Suprapubic skin (tissue), 4 donors: ENCODE measurements around the gene KMT2C. TPM values are rescaled to one million over a fixed set of nuclear protein-coding genes. Genes with fewer than 3 reads are reported as not detected.
"Not testable (repeated sequence)": the region's sequence is repeated elsewhere in the genome, so short reads cannot be mapped to it uniquely, and the experiment has no call there.

Experiments
- DNase-seq, 2 donors: peaks; one replicate each; pipeline ENCODE4 v3.0.0-alpha.2; 2019; ENCODE audit warnings: low spot score in 2 of 2
- H3K27ac ChIP-seq: fragments of 200-600 bp; sonication (generic); one replicate; pipeline ENCODE4 v1.5.1; 2019
- H3K27me3 ChIP-seq: fragments of 200-600 bp; sonication (generic); one replicate; pipeline ENCODE4 v1.5.1; 2019
- H3K36me3 ChIP-seq: fragments of 200-600 bp; sonication (generic); one replicate; pipeline ENCODE4 v1.5.1; 2019
- H3K4me1 ChIP-seq: fragments of 200-600 bp; sonication (generic); one replicate; pipeline ENCODE4 v1.5.1; 2019
- H3K4me3 ChIP-seq: fragments of 200-600 bp; sonication (generic); one replicate; pipeline ENCODE4 v1.5.1; 2019; ENCODE audit warnings: mild to moderate bottlenecking
- H3K9me3 ChIP-seq: fragments of 200-600 bp; sonication (generic); one replicate; pipeline ENCODE4 v1.5.1; 2019
- CTCF ChIP-seq, 2 donors: fragments of 200-600 bp in 1 of 2; fragments of 450-650 bp in 1 of 2; sonication (generic) in 1 of 2; IDR thresholded peaks; one replicate each; pipeline ENCODE4 v1.5.1; 2016 to 2019; ENCODE audit warnings: antibody characterized with exemption in 2 of 2, mild to moderate bottlenecking in 1 of 2, moderate library complexity in 1 of 2
- EP300 ChIP-seq: sonication (generic); formaldehyde crosslinking; IDR thresholded peaks from one replicate; pipeline ENCODE4 v1.6.1; 2017; ENCODE audit warnings: antibody characterized with exemption
- POLR2A ChIP-seq, 2 donors: fragments of 450-650 bp; IDR thresholded peaks; one replicate each; pipeline ENCODE4 v1.6.1; 2017; ENCODE audit warnings: antibody characterized with exemption in 2 of 2, mild to moderate bottlenecking in 2 of 2, moderate library complexity in 2 of 2
- POLR2AphosphoS5 ChIP-seq, 3 donors: sonication (generic); formaldehyde crosslinking; IDR thresholded peaks; one replicate each; pipeline ENCODE4 v1.6.1; 2017; ENCODE audit warnings: antibody characterized with exemption in 3 of 3
- WGBS: methylation state at CpG from one replicate; pipeline ENCODE4 v1.1.5; 2018; 5-methylcytosine and 5-hydroxymethylcytosine counted together
- total RNA-seq, 4 donors: library from RNA; depleted of rRNA; stranded (reverse); fragments of >200 nt; gene quantifications; one replicate each; pipeline ENCODE4 v1.1.0, GENCODE V29; 2016

The KMT2C gene
- total RNA-seq, 4 donors from 2014 or later = 61.2 to 144 (median 93.3) TPM

- H3K36me3 ChIP-seq = peaks cover 11% of the 10 kb centered on the region
- H3K4me1 ChIP-seq = peaks cover 31% of the 10 kb centered on the region
- no peak for DNase-seq
- TF ChIP-seq POLR2A (IDR thresholded peaks at IDR 0.05) (no peak), EP300 (no peak), CTCF (IDR thresholded peaks at IDR 0.05) (no peak), POLR2AphosphoS5 (IDR thresholded peaks at IDR 0.05) (no peak)
- no peak overlapping the region for H3K27ac ChIP-seq
- H3K4me3 ChIP-seq = no peak overlapping the region
- no peaks in the 10 kb centered on the region for H3K9me3 ChIP-seq
- H3K27me3 ChIP-seq = no peaks in the 10 kb centered on the region
Observed at GRCh38 chr7:152313217-152313616, 122.6 kb downstream of the KMT2C start.

- no peak overlapping the region for H3K4me3 ChIP-seq
- TF ChIP-seq EP300 (no peak), CTCF (IDR thresholded peaks at IDR 0.05) (no peak)
- no peaks in the 10 kb centered on the region for H3K27me3 ChIP-seq
- no peak for DNase-seq
- peaks cover 15% of the 10 kb centered on the region for H3K36me3 ChIP-seq
- H3K27ac ChIP-seq = no peak overlapping the region
- 54% methylated on average over 2 of the region's 2 CpGs for WGBS
- H3K9me3 ChIP-seq = no peaks in the 10 kb centered on the region
- H3K4me1 ChIP-seq = peaks cover 31% of the 10 kb centered on the region
Observed at GRCh38 chr7:152312316-152312715, 123.5 kb downstream of the KMT2C start.

GRCh38 chr7:152307902-152308301, 127.9 kb downstream of the KMT2C start:
- H3K27ac ChIP-seq = no peak overlapping the region
- no peak for DNase-seq
- H3K9me3 ChIP-seq = no peaks in the 10 kb centered on the region
- no peak overlapping the region for H3K4me3 ChIP-seq
- H3K4me1 ChIP-seq = peaks cover 15% of the 10 kb centered on the region
- H3K36me3 ChIP-seq = peaks cover 45% of the 10 kb centered on the region
- H3K27me3 ChIP-seq = no peaks in the 10 kb centered on the region
- TF ChIP-seq CTCF (IDR thresholded peaks at IDR 0.05) (no peak), POLR2A (IDR thresholded peaks at IDR 0.05) (no peak), POLR2AphosphoS5 (IDR thresholded peaks at IDR 0.05) (no peak), EP300 (no peak)

DNA sequence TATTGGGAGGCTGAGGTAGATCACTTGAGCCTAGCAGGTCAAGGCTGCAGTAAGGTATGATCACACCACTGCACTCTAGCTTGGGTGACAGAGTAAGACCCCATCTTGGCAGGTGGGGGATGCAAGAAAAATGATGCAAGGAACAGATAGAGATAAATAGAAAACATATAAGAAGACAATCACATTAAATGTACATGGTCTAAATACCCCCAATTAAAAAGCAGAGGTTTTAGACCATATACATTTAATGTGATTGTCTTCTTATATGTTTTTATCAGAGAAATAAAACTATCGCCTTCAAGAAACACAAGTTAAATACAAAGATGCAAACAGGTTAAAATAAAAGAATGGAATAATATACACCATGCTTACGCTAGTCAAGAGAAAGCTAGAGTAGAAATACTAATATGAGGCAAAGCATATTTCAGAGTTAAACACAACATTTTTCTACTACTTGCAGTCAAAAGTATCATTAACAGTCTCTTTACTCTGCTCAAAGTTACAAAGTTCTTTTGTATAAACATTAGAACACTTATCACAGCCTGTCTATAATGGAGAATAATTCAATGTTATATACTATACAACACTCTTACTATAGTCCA, 136.2 kb downstream of the KMT2C start:
- DNase-seq, H3K27ac ChIP-seq, H3K4me3 ChIP-seq, H3K9me3 ChIP-seq, H3K27me3 ChIP-seq, H3K4me1 ChIP-seq: not testable (repeated sequence)
- H3K36me3 ChIP-seq = peaks cover 30% of the 10 kb centered on the region
- 97% methylated on average over 2 of the region's 2 CpGs for WGBS

GRCh38 chr7:152292897-152293296, 142.9 kb downstream of the KMT2C start:
- DNase-seq = no peak
- 92% methylated on average over 2 of the region's 2 CpGs for WGBS
- Histone ChIP-seq H3K9me3 (no peaks in the 10 kb centered on the region), H3K4me3 (no peak overlapping the region), H3K27ac (no peak overlapping the region), H3K4me1 (no peaks in the 10 kb centered on the region), H3K36me3 (peaks cover 16% of the 10 kb centered on the region), H3K27me3 (no peaks in the 10 kb centered on the region)
- TF ChIP-seq POLR2AphosphoS5 (IDR thresholded peaks at IDR 0.05) = no peak
- TF ChIP-seq EP300 = no peak
- TF ChIP-seq POLR2A (IDR thresholded peaks at IDR 0.05) = no peak
- no peak for TF ChIP-seq CTCF (IDR thresholded peaks at IDR 0.05)

DNA sequence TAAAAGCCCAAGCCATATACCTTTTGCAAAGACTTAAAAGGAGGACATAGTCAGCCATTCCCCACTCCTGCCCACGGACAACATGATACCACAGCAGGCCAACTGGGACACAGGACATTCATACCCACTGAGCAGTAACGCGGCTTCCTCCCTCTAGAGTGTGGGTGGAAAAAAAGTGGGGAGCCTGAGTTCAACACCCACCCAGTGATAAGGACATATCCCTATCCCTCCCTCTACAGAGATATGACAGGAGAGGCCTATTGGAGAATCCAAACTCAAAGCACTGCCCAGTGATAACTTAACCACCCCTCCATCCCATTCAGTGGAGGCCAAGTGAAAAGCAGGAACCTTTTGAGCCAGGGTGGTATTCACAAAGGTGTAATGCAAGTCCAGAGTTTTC, 148.8 kb downstream of the KMT2C start:
- WGBS = 94% methylated on average over 3 of the region's 3 CpGs
- not testable (repeated sequence) for DNase-seq

GRCh38 chr7:152286219-152286618, 149.6 kb downstream of the KMT2C start:
- not testable (repeated sequence) for H3K4me1 ChIP-seq, H3K27ac ChIP-seq, H3K4me3 ChIP-seq, H3K27me3 ChIP-seq, H3K9me3 ChIP-seq, DNase-seq, H3K36me3 ChIP-seq

More for the DNA sequence above, 148.8 kb downstream of the KMT2C start:
- not testable (repeated sequence) for H3K27ac ChIP-seq, H3K27me3 ChIP-seq, H3K4me1 ChIP-seq, H3K4me3 ChIP-seq, H3K36me3 ChIP-seq, H3K9me3 ChIP-seq

GRCh38 chr7:152284998-152285397, 150.8 kb downstream of the KMT2C start:
- H3K36me3 ChIP-seq, DNase-seq, H3K27ac ChIP-seq, H3K27me3 ChIP-seq, H3K4me1 ChIP-seq, H3K9me3 ChIP-seq, H3K4me3 ChIP-seq: not testable (repeated sequence)
- WGBS = 69% methylated on average over 3 of the region's 3 CpGs

DNA sequence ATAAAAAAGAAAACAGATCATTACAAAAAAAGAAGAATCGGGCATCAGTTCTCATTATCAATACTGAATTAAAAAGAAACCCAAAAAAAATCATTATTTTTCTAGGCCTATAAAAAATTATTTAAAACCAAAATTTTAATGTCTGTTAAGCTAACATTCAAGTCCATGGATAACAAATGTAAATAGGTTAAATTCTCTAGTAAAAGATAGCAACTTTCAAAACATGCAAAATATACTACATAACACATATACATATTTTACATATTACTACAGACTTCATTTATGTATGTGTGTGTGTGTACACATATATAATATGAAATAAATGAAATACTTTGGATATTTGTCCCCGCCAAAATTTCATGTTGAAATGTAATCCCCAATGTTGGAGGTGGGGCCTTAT, 158.1 kb downstream of the KMT2C start:
- H3K27me3 ChIP-seq, H3K36me3 ChIP-seq, H3K4me3 ChIP-seq, H3K4me1 ChIP-seq, H3K9me3 ChIP-seq, H3K27ac ChIP-seq, DNase-seq: not testable (repeated sequence)
- WGBS = 98% methylated on average over 2 of the region's 2 CpGs

DNA sequence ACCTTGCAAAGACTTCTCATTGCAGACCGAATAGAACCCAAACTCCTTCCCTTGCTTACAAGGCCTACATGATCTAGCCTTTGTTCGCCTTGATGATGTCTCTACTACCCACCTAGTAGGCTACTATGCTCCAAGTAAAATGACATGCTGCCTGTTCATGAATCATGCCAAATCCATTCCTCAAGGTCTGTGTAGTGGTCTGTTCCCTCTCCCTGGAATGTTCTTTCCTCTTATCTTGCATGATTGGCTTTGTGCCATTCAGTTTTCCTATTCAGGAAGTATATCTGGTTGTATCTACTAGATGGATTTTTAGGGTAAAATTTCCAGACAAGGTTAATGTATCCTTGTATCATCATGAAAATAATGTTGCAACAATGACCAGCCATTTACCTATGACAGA, 165.4 kb downstream of the KMT2C start:
- WGBS = 93% methylated on average over 2 of the region's 2 CpGs
- not testable (repeated sequence) for H3K27me3 ChIP-seq, H3K4me3 ChIP-seq, H3K9me3 ChIP-seq, H3K4me1 ChIP-seq, DNase-seq, H3K36me3 ChIP-seq, H3K27ac ChIP-seq
